Stimulated activated naive CD4-positive, alpha-beta T cell (primary cell): ENCODE data around the gene PDRG1.
"Not testable (repeated sequence)": the region's sequence is repeated elsewhere in the genome, so short reads cannot be mapped to it uniquely, and the experiment has no call there.

Experiments used
- DNase-seq, 6 experiments: peaks; one replicate each; lab custom pipeline; 2025; lab: John Stamatoyannopoulos, UW

PDRG1 gene

GRCh38 chr20:31926493-31926892 is 25.4 kb downstream of the PDRG1 start:
- DNase-seq, result no peak

- DNase-seq, result no peak
Observed at GRCh38 chr20:31925631-31926030, 26.2 kb downstream of the PDRG1 start.

- DNase-seq, result no peak
Observed at GRCh38 chr20:31924561-31924960, 27.3 kb downstream of the PDRG1 start.

GRCh38 chr20:31923388-31924331 is 28.2 kb downstream of the PDRG1 start:
- DNase-seq, result no peak

- no peak for DNase-seq
Observed at GRCh38 chr20:31922588-31922987, 29.3 kb downstream of the PDRG1 start.

GRCh38 chr20:31922181-31922580 is 29.7 kb downstream of the PDRG1 start:
- no peak for DNase-seq

- not testable (repeated sequence) for DNase-seq
Observed at GRCh38 chr20:31921480-31921879, 30.4 kb downstream of the PDRG1 start.

- no peak for DNase-seq
Observed at GRCh38 chr20:31920275-31920855, 31.5 kb downstream of the PDRG1 start.

GRCh38 chr20:31919410-31920155 is 32.3 kb downstream of the PDRG1 start:
- no peak for DNase-seq

GRCh38 chr20:31918466-31919105 is 33.3 kb downstream of the PDRG1 start:
- no peak for DNase-seq

- DNase-seq, result not testable (repeated sequence)
Observed at GRCh38 chr20:31917962-31918412, 33.9 kb downstream of the PDRG1 start.

GRCh38 chr20:31916708-31917107 is 35.1 kb downstream of the PDRG1 start:
- no peak for DNase-seq

GRCh38 chr20:31915491-31916280 is 36.2 kb downstream of the PDRG1 start:
- no peak for DNase-seq

- no peak for DNase-seq
Observed at GRCh38 chr20:31914170-31914569, 37.7 kb downstream of the PDRG1 start.

GRCh38 chr20:31913431-31914157 is 38.3 kb downstream of the PDRG1 start:
- DNase-seq, result no peak

- DNase-seq, result no peak
Observed at GRCh38 chr20:31910071-31910803, 41.6 kb downstream of the PDRG1 start.

- DNase-seq, result no peak
Observed at GRCh38 chr20:31909253-31910070, 42.4 kb downstream of the PDRG1 start.

GRCh38 chr20:31908424-31908823 is 43.4 kb downstream of the PDRG1 start:
- DNase-seq, result no peak

GRCh38 chr20:31908016-31908415 is 43.8 kb downstream of the PDRG1 start:
- DNase-seq, result no peak
